Measurements from ENCODE around the gene C10orf90.

- TF ChIP-seq EP300 (IDR thresholded peaks at IDR 0.05) = no peak
- no peak for TF ChIP-seq POLR2A (IDR thresholded peaks at IDR 0.05)
Observed at GRCh38 chr10:126375299-126375698, 295.2 kb downstream of the C10orf90 start.
